Measurements from ENCODE around the gene STAC3. TPM values are rescaled to one million over a fixed set of nuclear protein-coding genes. Genes with fewer than 3 reads are reported as not detected.
A peak's percentile ranks its signal among the peaks of the same experiment; 100 is the strongest.

Gene STAC3
- total RNA-seq, 1 experiment from 2014 or later: 2.8 TPM

DNA sequence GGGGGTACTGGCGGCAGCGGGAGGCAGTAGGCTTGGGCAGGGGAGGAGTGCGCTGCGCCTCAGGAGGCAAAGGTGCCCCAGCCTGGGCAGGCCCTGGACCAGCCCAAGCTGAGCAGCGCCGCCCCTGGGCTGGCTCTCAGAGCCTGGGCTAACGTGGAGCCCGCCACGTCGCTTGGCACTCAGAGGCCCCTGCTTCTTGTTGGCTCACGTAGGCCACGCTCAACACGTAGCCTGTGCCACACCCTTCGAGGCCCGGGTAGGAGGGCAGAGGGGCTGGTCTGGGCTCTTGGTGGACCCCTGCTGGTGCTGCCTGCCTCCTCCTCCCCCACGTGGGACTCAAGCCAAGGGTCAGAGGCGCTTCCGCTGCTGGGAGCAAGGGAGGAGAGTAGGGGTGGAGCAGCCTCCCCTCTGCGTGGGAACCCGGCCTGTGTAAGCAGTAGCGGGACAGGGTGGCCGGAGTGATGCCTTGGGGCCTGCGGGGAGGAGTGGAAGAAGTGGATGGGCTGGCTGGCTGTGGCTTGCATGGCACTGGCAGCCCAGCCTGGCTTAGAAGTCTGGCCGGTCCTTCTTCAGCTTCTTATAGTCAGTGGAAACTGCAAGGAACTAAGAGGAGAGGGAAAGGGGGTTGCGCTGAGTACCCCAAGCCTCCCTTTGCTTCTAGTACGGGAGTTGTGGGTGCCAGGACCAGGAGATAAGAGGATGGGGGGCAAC lies 15.8 kb downstream of the STAC3 start:
- Histone ChIP-seq H3K23ac (ENCODE audit: insufficient read length, low read depth, low read length) (no peak overlapping the region), H3T11ph (ENCODE audit: low read length) (no peak overlapping the region), H3K79me2 (ENCODE audit: insufficient read depth, low read length) (peaks cover 4% of the 10 kb centered on the region; the same call in 1 of the 2 replicates), H4K20me1 (ENCODE audit: control insufficient read depth, insufficient read depth, insufficient read length) (peaks cover 4% of the 10 kb centered on the region), H2BK12ac (ENCODE audit: insufficient read length, low read depth, low read length) (no peak overlapping the region), H3K23me2 (ENCODE audit: insufficient read length, low read depth, low read length, poor library complexity, severe bottlenecking) (peaks cover 24% of the 10 kb centered on the region), H3K9ac (ENCODE audit: extremely low read depth, insufficient read length, low read length) (no peak overlapping the region), H2BK120ac (ENCODE audit: low read depth, low read length, poor library complexity, severe bottlenecking) (no peak overlapping the region), H2AFZ (ENCODE audit: low read length) (no peak overlapping the region), H2BK5ac (ENCODE audit: insufficient read length, low read length) (no peak overlapping the region), H4K5ac (ENCODE audit: insufficient read length, low read depth, low read length) (no peak overlapping the region), H4K8ac (replicated peaks; ENCODE audit: insufficient read length, low read depth, low read length) (no peak overlapping the region), H3K4me1 (ENCODE audit: insufficient read depth, low read length) (no peaks in the 10 kb centered on the region; the same call in 1 of the 2 replicates), H3K4me2 (ENCODE audit: insufficient read depth, insufficient read length, low read length) (no peak overlapping the region), H4K91ac (ENCODE audit: insufficient read length, low read depth, low read length) (no peak overlapping the region), H3K27ac (ENCODE audit: insufficient read length, low read depth, low read length) (no peak overlapping the region), H3K18ac (ENCODE audit: insufficient read length, low read depth, low read length) (no peak overlapping the region), H3K9me3 (ENCODE audit: control insufficient read depth, low read depth, low read length) (no peaks in the 10 kb centered on the region), H3K27me3 (ENCODE audit: insufficient read depth, low read length) (peaks cover 34% of the 10 kb centered on the region; the same call in 1 of the 2 replicates), H3K79me1 (ENCODE audit: insufficient read depth, low read depth, low read length, poor library complexity, severe bottlenecking) (peaks cover 5% of the 10 kb centered on the region), H2AK5ac (ENCODE audit: insufficient read length, low read length) (no peak overlapping the region), H3K56ac (ENCODE audit: insufficient read length, low read depth, low read length) (no peak overlapping the region), H2BK15ac (ENCODE audit: low read depth, low read length) (no peak overlapping the region), H3K14ac (ENCODE audit: insufficient read depth, low read length) (no peak overlapping the region), H2BK20ac (ENCODE audit: low read depth, low read length, poor library complexity, severe bottlenecking) (no peak overlapping the region), H3K4ac (ENCODE audit: low read depth, low read length) (no peak overlapping the region)
- peaks cover 47 to 56% of the 10 kb centered on the region in 2 experiments for H3K4me1 Mint-ChIP-seq
- peaks cover 57% of the 10 kb centered on the region for H3K27me3 Mint-ChIP-seq (ENCODE audit: low read depth)
- peak overlapping the region in 1 of 2 experiments; percentile 52; a peak in 2 of 5 replicates for H3K4me3 Mint-ChIP-seq
- H3K27ac Mint-ChIP-seq: peak overlapping the region in 2 of 3 experiments; percentile 80 to 82; a peak in 2 of 7 replicates
- WGBS (ENCODE audit: extremely low coverage, insufficient read length, low lambda C conversion rate): no CpG with 5 or more reads among the region's 26 CpGs
- H3K9me3 Mint-ChIP-seq: no peaks in the 10 kb centered on the region
- no peak for TF ChIP-seq CTCF (conservative IDR thresholded peaks at IDR 0.05)
- peak; percentile 92 for DNase-seq
- peaks cover 44 to 47% (median 46%) of the 10 kb centered on the region in 3 experiments for H3K36me3 Mint-ChIP-seq (ENCODE audit: insufficient read depth in 1 of 3, low read depth in 3 of 3)

Measured in H9 (cell line).